GM10248 (cell line): ENCODE data around the gene COX6B2.

Experiments
- CTCF ChIA-PET: fragments of 300-600 bp; sonication (Branson Sonifier 250); formaldehyde crosslinking; extraction: SDS; loops from one replicate; lab custom pipeline; 2021; ENCODE audit warnings: antibody characterized with exemption; lab: Yijun Ruan, JAX
- POLR2A ChIA-PET: fragments of 350-650 bp; sonication (Branson Sonifier 250); formaldehyde crosslinking; extraction: SDS; loops from one replicate; lab custom pipeline; 2020; ENCODE audit warnings: antibody characterized with exemption; lab: Yijun Ruan, JAX
- DNase-seq: peaks from one replicate; pipeline ENCODE4 v3.0.0; 2012; ENCODE audit errors: extremely low spot score
- CTCF ChIP-seq: IDR thresholded peaks from 2 replicates; pipeline ENCODE4 v1.5.1; 2012; ENCODE audit warnings: mild to moderate bottlenecking, low read depth; ENCODE audit errors: extremely low read depth, missing control alignments, control extremely low read depth

COX6B2 gene

GRCh38 chr19:55382522-55383054, 28.1 kb upstream of the COX6B2 start:
- DNase-seq: no peak
- ChIA-PET CTCF (interaction anchor here (1.6 to 3.1 kb wide), 6 partner anchors 22 to 121 kb away, joined by 3 to 19 read pairs (median 8); partner anchors contain the start of genes KMT5C and UBE2S), POLR2A (no interaction called here)
- TF ChIP-seq CTCF: no peak

- DNase-seq: no peak
- ChIA-PET CTCF (no interaction called here), POLR2A (no interaction called here)
- TF ChIP-seq CTCF: no peak
Observed at GRCh38 chr19:55382013-55382412, 27.5 kb upstream of the COX6B2 start.

GRCh38 chr19:55379174-55379573, 24.7 kb upstream of the COX6B2 start:
- ChIA-PET POLR2A (no interaction called here), CTCF (interaction anchor here (1.4 kb wide), 1 partner anchor 77 kb away, joined by 5 read pairs; no protein-coding TSS in a partner anchor)
- no peak for TF ChIP-seq CTCF
- no peak for DNase-seq

GRCh38 chr19:55377356-55378131, 23.0 kb upstream of the COX6B2 start:
- no peak for DNase-seq
- no peak for TF ChIP-seq CTCF
- ChIA-PET POLR2A (no interaction called here), CTCF (no interaction called here)

- no peak for TF ChIP-seq CTCF
- ChIA-PET POLR2A (no interaction called here), CTCF (interaction anchor here (1.7 kb wide), 1 partner anchor 75 kb away, joined by 7 read pairs; no protein-coding TSS in a partner anchor)
- DNase-seq: no peak
Observed at GRCh38 chr19:55376241-55376933, 21.9 kb upstream of the COX6B2 start, which contains the start of gene TMEM190. TMEM190 (plus strand) TSS chr19:55376826; CDS start chr19:55376854, 28 bp downstream.

- CTCF ChIA-PET: interaction anchor here (1.7 kb wide), 1 partner anchor 73 kb away, joined by 7 read pairs; no protein-coding TSS in a partner anchor
- POLR2A ChIA-PET: no interaction called here
- TF ChIP-seq CTCF: no peak
- DNase-seq: no peak
Observed at GRCh38 chr19:55373993-55374757, 19.7 kb upstream of the COX6B2 start.
